HG03558 (cell line): ENCODE measurements around the gene THRA.

Experiments used
- ATAC-seq: cut with Tn5 transposase; IDR thresholded peaks from one replicate; pipeline ENCODE4 v1.9.1; 2021; ENCODE audit warnings: moderate number of reproducible peaks; ENCODE audit not compliant: unreplicated experiment; ENCODE audit errors: extremely low read depth

Gene THRA

GRCh38 chr17:40062329-40063186, at the start of gene THRA:
Gene THRA (plus strand): TSS chr17:40062965. CDS start chr17:40074489, 11,524 bp downstream.
- no peak for ATAC-seq

- no peak for ATAC-seq
These were observed 48.3 kb upstream of the THRA start for GRCh38 chr17:40014375-40014980.

- no peak for ATAC-seq
These were observed 47.5 kb upstream of the THRA start, which contains the start of gene CSF3 for GRCh38 chr17:40015005-40015997. Gene CSF3 (plus strand): TSS chr17:40015440. CDS start chr17:40015475, 35 bp downstream.

GRCh38 chr17:40015998-40016985, 46.5 kb upstream of the THRA start:
- no peak for ATAC-seq

GRCh38 chr17:40017422-40018080, 45.2 kb upstream of the THRA start:
- no peak for ATAC-seq

GRCh38 chr17:40018211-40019121, 44.3 kb upstream of the THRA start:
- ATAC-seq, result no peak

- ATAC-seq, result no peak
These were observed 43.4 kb upstream of the THRA start for GRCh38 chr17:40019140-40019991.

- no peak for ATAC-seq
These were observed 42.6 kb upstream of the THRA start for GRCh38 chr17:40020146-40020545.

- ATAC-seq, result no peak
These were observed 41.3 kb upstream of the THRA start for GRCh38 chr17:40021451-40021971.

GRCh38 chr17:40022497-40022896, 40.3 kb upstream of the THRA start:
- ATAC-seq, result no peak

- no peak for ATAC-seq
These were observed 39.7 kb upstream of the THRA start for GRCh38 chr17:40022961-40023541.

GRCh38 chr17:40023590-40024292, 39.0 kb upstream of the THRA start:
- no peak for ATAC-seq

GRCh38 chr17:40024901-40025300, 37.9 kb upstream of the THRA start:
- ATAC-seq, result no peak

GRCh38 chr17:40025559-40025958, 37.2 kb upstream of the THRA start:
- ATAC-seq, result no peak

GRCh38 chr17:40025991-40026815, 36.6 kb upstream of the THRA start:
- no peak for ATAC-seq
